ENCODE data around the gene FKBP10. TPM values are rescaled to one million over a fixed set of nuclear protein-coding genes. Genes with fewer than 3 reads are reported as not detected.

Gene FKBP10
- total RNA-seq, 2 experiments from 2014 or later, result 0.74 to 1.2 TPM

GRCh38 chr17:41801374-41802271 lies 11.2 kb upstream of the FKBP10 start:
- no peak overlapping the region for H3K4me3 Mint-ChIP-seq
- intact Hi-C loops (cut with micrococcal nuclease), result loop anchor here (2.0 kb wide), 1 partner anchor 63 kb away; no protein-coding TSS in a partner anchor
- H3K9me3 Mint-ChIP-seq, result no peaks in the 10 kb centered on the region
- ATAC-seq (peak; percentile 96), DNase-seq (peak; percentile 86)
- H3K4me1 Mint-ChIP-seq (ENCODE audit: low read depth), result peaks cover 3% of the 10 kb centered on the region
- no peak overlapping the region for H3K27ac Mint-ChIP-seq
- TF ChIP-seq CTCF (IDR thresholded peaks at IDR 0.05), result peak; percentile 95
- ChIA-PET CTCF (interaction anchor here (0.6 to 10.0 kb wide), 34 partner anchors 9 to 117 kb away, joined by 3 to 97 read pairs (median 4); partner anchors contain the start of genes ACLY, EIF1, HAP1 and JUP), POLR2A (interaction anchor here (0.9 to 1.2 kb wide), 5 partner anchors 41 to 112 kb away, joined by 3 to 4 read pairs (median 3); no protein-coding TSS in a partner anchor)
- no peaks in the 10 kb centered on the region for H3K27me3 Mint-ChIP-seq
- H3K36me3 Mint-ChIP-seq (ENCODE audit: low read depth), result no peaks in the 10 kb centered on the region

GRCh38 chr17:41803049-41804020 lies 9.5 kb upstream of the FKBP10 start:
- ATAC-seq, result no peak
- Mint-ChIP-seq H3K27me3 (no peaks in the 10 kb centered on the region), H3K9me3 (no peaks in the 10 kb centered on the region)

DNA sequence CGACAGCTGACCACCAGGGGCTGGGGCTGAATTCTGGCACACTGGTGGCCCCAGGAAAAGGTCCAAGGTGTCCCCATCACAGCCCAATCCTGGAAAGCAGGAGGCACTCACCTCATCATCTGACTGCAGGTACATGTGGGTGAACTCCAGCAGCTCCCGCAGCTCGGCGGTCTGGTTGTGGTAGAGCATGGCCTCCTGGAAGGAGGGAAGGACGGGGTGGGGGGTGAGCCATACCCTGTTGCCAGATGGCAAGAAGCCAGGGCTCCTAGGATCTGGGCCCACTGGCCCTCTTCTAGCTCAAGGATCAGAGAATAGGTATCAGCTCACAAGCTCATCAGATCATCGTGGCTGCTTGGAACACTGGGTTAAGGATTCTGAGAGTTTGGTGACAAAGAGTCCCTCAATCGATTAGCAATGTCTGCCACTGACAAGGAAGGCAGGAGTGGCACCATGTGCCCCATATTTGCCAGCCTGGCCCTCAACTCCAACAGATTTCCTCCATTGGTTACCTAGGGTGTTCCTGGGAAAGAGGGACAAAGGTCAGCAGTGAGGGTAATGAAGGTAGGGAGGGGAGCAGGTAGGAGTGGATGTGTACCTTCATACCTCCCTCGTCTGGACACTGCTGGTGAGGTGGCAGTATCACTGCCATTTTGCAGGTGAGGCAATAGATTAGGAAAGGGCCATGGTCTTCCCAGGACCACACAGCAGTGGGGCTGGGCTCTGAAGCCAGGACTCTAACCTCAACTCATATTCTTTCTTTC lies 5.9 kb upstream of the FKBP10 start:
- POLR2A ChIA-PET, result no interaction called here
- no peak overlapping the region for H3K4me3 Mint-ChIP-seq
- CTCF ChIA-PET, result interaction anchor here (1.2 to 10.0 kb wide), 2 partner anchors 19 to 69 kb away, joined by 3 to 97 read pairs; partner anchors contain the start of gene JUP

More at GRCh38 chr17:41803049-41804020, 9.5 kb upstream of the FKBP10 start:
- Mint-ChIP-seq H3K36me3 (ENCODE audit: low read depth) (no peaks in the 10 kb centered on the region), H3K27ac (no peak overlapping the region), H3K4me1 (ENCODE audit: low read depth) (peaks cover 3% of the 10 kb centered on the region), H3K4me3 (no peak overlapping the region)
- POLR2A ChIA-PET, result interaction anchor here (0.7 kb wide), 1 partner anchor 15 kb away, joined by 3 read pairs; no protein-coding TSS in a partner anchor
- intact Hi-C loops (cut with micrococcal nuclease), result no loop called here
- no peak for DNase-seq
- CTCF ChIA-PET, result interaction anchor here (1.2 to 10.0 kb wide), 5 partner anchors 8 to 67 kb away, joined by 3 to 97 read pairs (median 35); partner anchors contain the start of genes HAP1, JUP and P3H4
- TF ChIP-seq CTCF (IDR thresholded peaks at IDR 0.05), result no peak

More for the DNA sequence above, 5.9 kb upstream of the FKBP10 start:
- peaks cover 3% of the 10 kb centered on the region for H3K36me3 Mint-ChIP-seq (ENCODE audit: low read depth)
- ATAC-seq (no peak), DNase-seq (no peak)
- no peak overlapping the region for H3K27ac Mint-ChIP-seq
- peaks cover 13% of the 10 kb centered on the region for H3K4me1 Mint-ChIP-seq (ENCODE audit: low read depth)
- intact Hi-C loops (cut with micrococcal nuclease), result no loop called here
- no peaks in the 10 kb centered on the region for H3K9me3 Mint-ChIP-seq
- no peak for TF ChIP-seq CTCF (IDR thresholded peaks at IDR 0.05)
- H3K27me3 Mint-ChIP-seq, result peaks cover 2% of the 10 kb centered on the region

Measured in activated CD8-positive, alpha-beta T cell treated with anti-CD3 and anti-CD28 coated beads for 36 hours (primary cell).